ENCODE data around the gene SLC25A47.

Gene SLC25A47

GRCh38 chr14:100359111-100359510, 36.0 kb downstream of the SLC25A47 start:
- Histone ChIP-seq H3K79me2 (ENCODE audit: control insufficient read depth, low read length) (no peaks in the 10 kb centered on the region), H3K4me1 (ENCODE audit: control insufficient read depth, low read length) (no peaks in the 10 kb centered on the region), H3K36me3 (ENCODE audit: control insufficient read depth, low read length) (peaks cover 77% of the 10 kb centered on the region), H3K9me3 (ENCODE audit: control insufficient read depth, insufficient read depth, low read length) (no peaks in the 10 kb centered on the region), H3K27me3 (ENCODE audit: control insufficient read depth, low read length) (no peaks in the 10 kb centered on the region), H3K4me3 (ENCODE audit: low read length) (no peak overlapping the region), H3K4me2 (ENCODE audit: low read length) (no peak overlapping the region), H3K27ac (ENCODE audit: low read depth, low read length) (no peak overlapping the region), H3K9me2 (replicated peaks; ENCODE audit: control insufficient read depth, low read length) (no peaks in the 10 kb centered on the region), H3F3A (ENCODE audit: control insufficient read depth, insufficient read depth) (no peaks in the 10 kb centered on the region), H4K20me1 (ENCODE audit: control insufficient read depth, insufficient read depth, low read depth, low read length) (no peaks in the 10 kb centered on the region)
- TF ChIP-seq CTCF (IDR thresholded peaks at IDR 0.05; ENCODE audit: low read depth, low read length, poor library complexity, severe bottlenecking) (no peak), EZH2phosphoT487 (IDR thresholded peaks at IDR 0.05; ENCODE audit: borderline replicate concordance, low read length) (no peak)

- peaks cover 72% of the 10 kb centered on the region for H3K36me3 ChIP-seq (ENCODE audit: control insufficient read depth, low read length)
Measured at GRCh38 chr14:100359881-100360280, 36.7 kb downstream of the SLC25A47 start.

GRCh38 chr14:100361626-100362025, 38.5 kb downstream of the SLC25A47 start:
- Histone ChIP-seq H3K4me1 (ENCODE audit: control insufficient read depth, low read length) (no peaks in the 10 kb centered on the region), H3K27ac (ENCODE audit: low read depth, low read length) (no peak overlapping the region), H3K79me2 (ENCODE audit: control insufficient read depth, low read length) (no peaks in the 10 kb centered on the region)

More at GRCh38 chr14:100359881-100360280, 36.7 kb downstream of the SLC25A47 start:
- H3K4me2 ChIP-seq (ENCODE audit: low read length): no peak overlapping the region
- H3K9me2 ChIP-seq (replicated peaks; ENCODE audit: control insufficient read depth, low read length): no peaks in the 10 kb centered on the region
- no peaks in the 10 kb centered on the region for H3F3A ChIP-seq (ENCODE audit: control insufficient read depth, insufficient read depth)
- H3K27me3 ChIP-seq (ENCODE audit: control insufficient read depth, low read length): no peaks in the 10 kb centered on the region
- no peaks in the 10 kb centered on the region for H3K4me1 ChIP-seq (ENCODE audit: control insufficient read depth, low read length)
- TF ChIP-seq EZH2phosphoT487 (IDR thresholded peaks at IDR 0.05; ENCODE audit: borderline replicate concordance, low read length) (no peak), CTCF (IDR thresholded peaks at IDR 0.05; ENCODE audit: low read depth, low read length, poor library complexity, severe bottlenecking) (no peak)
- H3K79me2 ChIP-seq (ENCODE audit: control insufficient read depth, low read length): no peaks in the 10 kb centered on the region
- no peak overlapping the region for H3K27ac ChIP-seq (ENCODE audit: low read depth, low read length)
- no peaks in the 10 kb centered on the region for H3K9me3 ChIP-seq (ENCODE audit: control insufficient read depth, insufficient read depth, low read length)
- no peak overlapping the region for H3K4me3 ChIP-seq (ENCODE audit: low read length)
- H4K20me1 ChIP-seq (ENCODE audit: control insufficient read depth, insufficient read depth, low read depth, low read length): no peaks in the 10 kb centered on the region

More at GRCh38 chr14:100361626-100362025, 38.5 kb downstream of the SLC25A47 start:
- Histone ChIP-seq H3K9me3 (ENCODE audit: control insufficient read depth, insufficient read depth, low read length) (no peaks in the 10 kb centered on the region), H4K20me1 (ENCODE audit: control insufficient read depth, insufficient read depth, low read depth, low read length) (no peaks in the 10 kb centered on the region), H3K4me2 (ENCODE audit: low read length) (no peak overlapping the region), H3K36me3 (ENCODE audit: control insufficient read depth, low read length) (peaks cover 70% of the 10 kb centered on the region), H3F3A (ENCODE audit: control insufficient read depth, insufficient read depth) (no peaks in the 10 kb centered on the region), H3K9me2 (replicated peaks; ENCODE audit: control insufficient read depth, low read length) (no peaks in the 10 kb centered on the region), H3K4me3 (ENCODE audit: low read length) (no peak overlapping the region), H3K27me3 (ENCODE audit: control insufficient read depth, low read length) (no peaks in the 10 kb centered on the region)
- no peak for TF ChIP-seq EZH2phosphoT487 (IDR thresholded peaks at IDR 0.05; ENCODE audit: borderline replicate concordance, low read length)
- no peak for TF ChIP-seq CTCF (IDR thresholded peaks at IDR 0.05; ENCODE audit: low read depth, low read length, poor library complexity, severe bottlenecking)
